GM12872 (cell line): ENCODE results near the gene RPRD1A.

Experiments
- CTCF ChIP-seq: IDR thresholded peaks from 3 replicates; pipeline ENCODE4 v1.5.1; 2011; ENCODE audit warnings: low read depth, mild to moderate bottlenecking, low read length, moderate library complexity; ENCODE audit not compliant: insufficient read depth

RPRD1A gene

GRCh38 chr18:36012891-36013290, 54.5 kb downstream of the RPRD1A start:
- TF ChIP-seq CTCF: no peak

GRCh38 chr18:36009214-36009613, 58.1 kb downstream of the RPRD1A start:
- TF ChIP-seq CTCF: no peak

GRCh38 chr18:36006997-36007396, 60.4 kb downstream of the RPRD1A start:
- TF ChIP-seq CTCF: no peak

- no peak for TF ChIP-seq CTCF
Measured at GRCh38 chr18:35999925-36000324, 67.4 kb downstream of the RPRD1A start.

- TF ChIP-seq CTCF: peak; percentile 32; the same call in 2 of the 3 replicates
Measured at GRCh38 chr18:35998967-35999366, 68.4 kb downstream of the RPRD1A start.

GRCh38 chr18:35993013-35993412, 74.3 kb downstream of the RPRD1A start:
- no peak for TF ChIP-seq CTCF

GRCh38 chr18:35991696-35992095, 75.7 kb downstream of the RPRD1A start:
- no peak for TF ChIP-seq CTCF

GRCh38 chr18:35983818-35984217, 83.5 kb downstream of the RPRD1A start:
- TF ChIP-seq CTCF: no peak
